ENCODE measurements around the gene PYROXD2. TPM values are rescaled to one million over a fixed set of nuclear protein-coding genes. Genes with fewer than 3 reads are reported as not detected.

Gene PYROXD2
- polyA plus RNA-seq, 1 donor from 2014 or later: 0.11 TPM

GRCh38 chr10:98380493-98381339 lies 34.3 kb downstream of the PYROXD2 start:
- no peak overlapping the region for H3K27ac ChIP-seq (ENCODE audit: low read length)
- no peaks in the 10 kb centered on the region for H4K20me1 ChIP-seq (ENCODE audit: insufficient read depth)
- H3F3A ChIP-seq (ENCODE audit: insufficient read depth, low read length, poor library complexity, severe bottlenecking): no peaks in the 10 kb centered on the region
- H3K27me3 ChIP-seq (ENCODE audit: insufficient read depth, low read depth, low read length): no peaks in the 10 kb centered on the region
- H3K4me2 ChIP-seq (ENCODE audit: low read length): no peak overlapping the region
- H3K9me2 ChIP-seq (ENCODE audit: insufficient read depth, low read length): no peaks in the 10 kb centered on the region
- no peaks in the 10 kb centered on the region for H3K9me3 ChIP-seq (ENCODE audit: low read length)
- TF ChIP-seq EZH2 (IDR thresholded peaks at IDR 0.05; ENCODE audit: borderline replicate concordance, insufficient read depth, low read length, poor library complexity, severe bottlenecking): no peak
- no peak for TF ChIP-seq RAD21 (conservative IDR thresholded peaks at IDR 0.05)
- no peak for TF ChIP-seq EP300 (conservative IDR thresholded peaks at IDR 0.05; ENCODE audit: poor library complexity, severe bottlenecking)
- no peak for TF ChIP-seq TAF1 (IDR thresholded peaks at IDR 0.05; ENCODE audit: low read depth)
- no peak for TF ChIP-seq CTCF (IDR thresholded peaks at IDR 0.05; ENCODE audit: poor library complexity, severe bottlenecking)
- TF ChIP-seq POLR2AphosphoS5 (IDR thresholded peaks at IDR 0.05): no peak
- TF ChIP-seq REST (IDR thresholded peaks at IDR 0.05; ENCODE audit: borderline replicate concordance): no peak
- no peak for TF ChIP-seq SMC3 (conservative IDR thresholded peaks at IDR 0.05; ENCODE audit: poor library complexity)
- no peak for TF ChIP-seq MXI1 (conservative IDR thresholded peaks at IDR 0.05; ENCODE audit: poor library complexity, severe bottlenecking)
- no peaks in the 10 kb centered on the region for H3K36me3 ChIP-seq (ENCODE audit: insufficient read depth, low read length)
- H3K9ac ChIP-seq (ENCODE audit: low read length): no peak overlapping the region
- H2AFZ ChIP-seq (ENCODE audit: low read depth, low read length): no peak overlapping the region
- no peaks in the 10 kb centered on the region for H3K79me2 ChIP-seq (replicated peaks; ENCODE audit: insufficient read depth, low read length)
- no peak overlapping the region for H3K4me3 ChIP-seq (ENCODE audit: low read length)

- no peaks in the 10 kb centered on the region for H3K27me3 ChIP-seq (ENCODE audit: insufficient read depth, low read depth, low read length)
- H3K9me3 ChIP-seq (ENCODE audit: low read length): no peaks in the 10 kb centered on the region
- no peaks in the 10 kb centered on the region for H3F3A ChIP-seq (ENCODE audit: insufficient read depth, low read length, poor library complexity, severe bottlenecking)
- H3K9ac ChIP-seq (ENCODE audit: low read length): no peak overlapping the region
- no peaks in the 10 kb centered on the region for H4K20me1 ChIP-seq (ENCODE audit: insufficient read depth)
- H3K27ac ChIP-seq (ENCODE audit: low read length): no peak overlapping the region
- no peaks in the 10 kb centered on the region for H3K9me2 ChIP-seq (ENCODE audit: insufficient read depth, low read length)
- no peak overlapping the region for H2AFZ ChIP-seq (ENCODE audit: low read depth, low read length)
- TF ChIP-seq POLR2AphosphoS5 (IDR thresholded peaks at IDR 0.05) (no peak), TAF1 (IDR thresholded peaks at IDR 0.05; ENCODE audit: low read depth) (no peak), EZH2 (IDR thresholded peaks at IDR 0.05; ENCODE audit: borderline replicate concordance, insufficient read depth, low read length, poor library complexity, severe bottlenecking) (no peak), REST (IDR thresholded peaks at IDR 0.05; ENCODE audit: borderline replicate concordance) (no peak), EP300 (conservative IDR thresholded peaks at IDR 0.05; ENCODE audit: poor library complexity, severe bottlenecking) (no peak), RAD21 (conservative IDR thresholded peaks at IDR 0.05) (no peak), SMC3 (conservative IDR thresholded peaks at IDR 0.05; ENCODE audit: poor library complexity) (no peak), CTCF (IDR thresholded peaks at IDR 0.05; ENCODE audit: poor library complexity, severe bottlenecking) (no peak), MXI1 (conservative IDR thresholded peaks at IDR 0.05; ENCODE audit: poor library complexity, severe bottlenecking) (no peak)
- H3K36me3 ChIP-seq (ENCODE audit: insufficient read depth, low read length): no peaks in the 10 kb centered on the region
- H3K4me3 ChIP-seq (ENCODE audit: low read length): no peak overlapping the region
- H3K79me2 ChIP-seq (replicated peaks; ENCODE audit: insufficient read depth, low read length): no peaks in the 10 kb centered on the region
- no peak overlapping the region for H3K4me2 ChIP-seq (ENCODE audit: low read length)
Observed at GRCh38 chr10:98378722-98379121, 36.3 kb downstream of the PYROXD2 start.

Data from neural cell (in vitro differentiated cells).